Measurements from ENCODE around the gene RAB11FIP3. TPM values are rescaled to one million over a fixed set of nuclear protein-coding genes. Genes with fewer than 3 reads are reported as not detected.

Gene RAB11FIP3
- total and polyA plus RNA-seq, 9 of the 15 experiments (the other 6 are each of a cell fraction or from before 2014, with no cell fraction given): 0.46 to 13.1 (median 4.3) TPM

GRCh38 chr16:526181-527014, 100.9 kb downstream of the RAB11FIP3 start (continued):
- TF ChIP-seq ZHX1 (conservative IDR thresholded peaks at IDR 0.05; ENCODE audit: low read length) (no peak), DMBX1 (CRISPR knock-in tag; IDR thresholded peaks at IDR 0.05; ENCODE audit: borderline replicate concordance) (no peak), E4F1 (CRISPR knock-in tag; IDR thresholded peaks at IDR 0.05; ENCODE audit: borderline replicate concordance) (no peak), ELK1 (CRISPR knock-in tag; IDR thresholded peaks at IDR 0.05) (peak; percentile 36; the same call in 1 of the 2 replicates), BDP1 (IDR thresholded peaks at IDR 0.05; ENCODE audit: insufficient read depth, insufficient read length) (no peak), MTA1 (IDR thresholded peaks at IDR 0.05; ENCODE audit: borderline replicate concordance) (no peak), HNRNPK (IDR thresholded peaks at IDR 0.05; ENCODE audit: low read depth, low read length, poor library complexity, severe bottlenecking) (no peak), POLR2AphosphoS2 (IDR thresholded peaks at IDR 0.05; ENCODE audit: low read length) (peak; percentile 55; the same call in 1 of the 2 replicates), CBX1 (IDR thresholded peaks at IDR 0.05; ENCODE audit: low read depth) (no peak), IFI16 (CRISPR knock-in tag; IDR thresholded peaks at IDR 0.05) (no peak), TEAD4 (IDR thresholded peaks at IDR 0.05; ENCODE audit: low read length) (no peak), TEAD4 (CRISPR knock-in tag; IDR thresholded peaks at IDR 0.05; ENCODE audit: borderline replicate concordance) (no peak)

Measured in K562 (cell line).